CD4-positive, alpha-beta T cell treated with Interferon alpha-2 for 1 hour (primary cell): ENCODE results near the gene ADD1.

Source experiments
- DNase-seq, 2 donors: peaks; one replicate each; pipeline ENCODE4 v3.0.0-alpha.2; 2020 to 2022

Gene ADD1

GRCh38 chr4:2804973-2805501 is 38.6 kb upstream of the ADD1 start:
- no peak for DNase-seq

- no peak for DNase-seq
Measured at GRCh38 chr4:2805712-2806389, 37.8 kb upstream of the ADD1 start.

GRCh38 chr4:2806390-2807355 is 37.0 kb upstream of the ADD1 start:
- no peak for DNase-seq

GRCh38 chr4:2807571-2807970 is 36.1 kb upstream of the ADD1 start:
- no peak for DNase-seq

GRCh38 chr4:2808001-2808400 is 35.6 kb upstream of the ADD1 start:
- no peak for DNase-seq

GRCh38 chr4:2809610-2810180 is 33.9 kb upstream of the ADD1 start:
- DNase-seq: no peak

GRCh38 chr4:2810388-2810787 is 33.3 kb upstream of the ADD1 start:
- no peak for DNase-seq

- DNase-seq: peak; percentile 71 to 76
Measured at GRCh38 chr4:2811830-2812611, 31.6 kb upstream of the ADD1 start.

GRCh38 chr4:2812612-2813354 is 30.9 kb upstream of the ADD1 start:
- peak in 1 of 2 donors; percentile 36 for DNase-seq

- no peak for DNase-seq
Measured at GRCh38 chr4:2813446-2814405, 29.9 kb upstream of the ADD1 start.

GRCh38 chr4:2814627-2815270 is 28.9 kb upstream of the ADD1 start:
- peak in 1 of 2 donors; percentile 38 for DNase-seq

GRCh38 chr4:2816401-2816954 is 27.2 kb upstream of the ADD1 start:
- no peak for DNase-seq

GRCh38 chr4:2817137-2817536 is 26.5 kb upstream of the ADD1 start:
- DNase-seq: no peak

GRCh38 chr4:2817701-2818350 is 25.8 kb upstream of the ADD1 start:
- peak in 1 of 2 donors; percentile 40 for DNase-seq

GRCh38 chr4:2818351-2818939 is 25.2 kb upstream of the ADD1 start:
- DNase-seq: no peak

- no peak for DNase-seq
Measured at GRCh38 chr4:2819244-2820215, 24.1 kb upstream of the ADD1 start.

GRCh38 chr4:2820216-2820982 is 23.2 kb upstream of the ADD1 start:
- DNase-seq: no peak
